HG02840 (cell line): ENCODE measurements around the gene DNASE2.

Source experiments
- ATAC-seq: cut with Tn5 transposase; IDR thresholded peaks from one replicate; pipeline ENCODE4 v1.9.1; 2021; ENCODE audit warnings: mild to moderate bottlenecking, moderate library complexity, moderate number of reproducible peaks; ENCODE audit not compliant: unreplicated experiment, low FRiP score

Gene DNASE2

DNA sequence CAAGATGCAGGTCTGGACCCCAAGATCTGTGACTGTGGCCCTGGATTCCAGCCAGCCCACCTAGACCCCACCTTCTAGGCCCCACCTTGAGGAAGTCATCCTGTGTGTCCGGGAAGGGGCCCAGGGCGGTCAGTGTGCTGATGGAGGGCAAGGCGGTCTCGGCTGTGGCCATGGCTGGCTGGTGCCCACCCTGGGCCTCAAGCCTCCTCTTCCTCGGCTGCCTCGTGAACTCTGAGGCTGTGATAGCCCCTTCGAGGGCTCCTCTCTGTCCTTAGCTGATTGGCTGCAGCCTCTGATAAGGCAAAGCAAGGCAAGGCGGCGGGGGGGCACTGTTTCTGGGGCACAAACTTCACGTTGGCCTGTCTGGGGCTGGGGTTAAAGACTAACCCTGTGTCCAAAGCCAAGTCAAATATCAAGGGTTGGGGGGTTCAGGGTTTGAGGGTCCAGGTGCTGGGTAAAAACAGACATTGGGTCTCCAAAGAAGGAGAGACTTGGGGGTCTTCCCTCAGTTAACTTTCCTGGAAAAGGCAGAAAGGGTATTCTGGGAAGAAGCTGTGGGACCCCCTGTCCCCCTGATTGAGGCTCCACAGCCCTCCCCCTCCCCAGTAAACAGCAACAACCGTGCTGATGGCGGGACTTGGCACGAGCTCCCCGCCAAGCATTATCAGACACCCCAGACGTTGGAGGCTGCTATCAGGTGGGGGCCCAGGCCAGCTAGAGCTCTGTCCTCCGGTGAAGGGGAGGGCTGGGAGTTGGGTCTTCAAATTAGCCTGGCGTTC, 5.9 kb upstream of the DNASE2 start, which contains the start of gene KLF1:
Gene KLF1 (minus strand): TSS at position 233 of the 779 bp plus-strand sequence. CDS start 61 bp downstream, at position 172.
- ATAC-seq, result no peak

DNA sequence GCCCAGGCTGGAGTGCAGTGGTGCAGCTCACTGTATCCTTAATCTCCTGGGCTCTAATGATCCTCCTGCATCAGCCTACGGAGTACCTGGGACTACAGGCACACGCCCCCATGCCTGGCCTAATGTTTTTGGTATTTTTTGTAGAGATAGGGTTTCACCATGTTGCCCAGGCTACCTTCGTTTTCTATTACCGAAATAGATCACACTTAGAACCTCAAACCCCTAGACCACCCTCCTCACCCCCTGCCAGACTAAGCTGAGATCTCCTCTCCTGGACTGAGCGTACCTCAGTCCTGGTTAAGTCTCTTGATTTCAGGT, 5.4 kb upstream of the DNASE2 start:
- ATAC-seq, result no peak

DNA sequence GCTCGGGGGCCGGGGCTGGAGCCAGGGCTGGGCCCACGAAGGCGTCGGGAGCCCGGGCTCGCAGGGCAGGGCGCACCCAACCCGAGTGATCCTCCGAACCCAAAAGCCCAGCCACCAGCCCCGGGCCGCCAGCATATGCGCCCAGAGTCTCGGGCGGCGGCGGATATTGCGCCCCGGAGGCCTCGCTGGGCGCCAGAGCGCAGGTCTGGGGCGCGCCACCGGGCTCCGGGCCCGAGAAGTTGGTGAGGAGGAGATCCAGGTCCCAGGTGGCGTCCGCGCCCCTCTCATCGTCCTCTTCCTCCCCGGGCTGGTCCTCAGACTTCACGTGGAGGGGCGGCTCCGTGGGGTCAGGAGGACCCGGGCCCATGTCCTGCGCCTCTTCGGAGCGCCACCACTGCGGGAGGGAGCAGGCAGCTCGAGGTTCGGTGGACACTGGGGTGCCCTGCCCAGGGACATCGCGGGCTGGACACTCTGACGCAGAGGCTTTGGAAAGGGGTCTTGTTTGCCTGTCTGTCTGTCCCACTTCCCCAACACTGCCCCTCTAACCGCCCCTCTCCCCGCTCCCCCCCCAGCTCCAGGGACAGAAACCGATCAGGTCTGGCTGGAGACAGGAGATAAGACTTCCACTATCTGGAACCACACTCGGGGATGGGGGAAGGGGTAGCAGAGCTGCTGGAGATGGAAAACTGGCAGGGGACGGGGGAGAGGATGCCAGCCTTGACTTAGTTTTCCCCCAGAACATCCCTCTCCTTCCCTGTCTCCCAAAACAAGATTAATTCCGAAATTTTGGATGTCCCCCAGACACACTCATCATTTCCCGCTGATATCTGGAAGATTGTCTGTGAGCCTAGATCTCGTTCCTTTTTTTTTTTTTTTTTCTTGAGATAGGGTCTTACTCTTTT, 4.8 kb upstream of the DNASE2 start:
- ATAC-seq, result no peak

DNA sequence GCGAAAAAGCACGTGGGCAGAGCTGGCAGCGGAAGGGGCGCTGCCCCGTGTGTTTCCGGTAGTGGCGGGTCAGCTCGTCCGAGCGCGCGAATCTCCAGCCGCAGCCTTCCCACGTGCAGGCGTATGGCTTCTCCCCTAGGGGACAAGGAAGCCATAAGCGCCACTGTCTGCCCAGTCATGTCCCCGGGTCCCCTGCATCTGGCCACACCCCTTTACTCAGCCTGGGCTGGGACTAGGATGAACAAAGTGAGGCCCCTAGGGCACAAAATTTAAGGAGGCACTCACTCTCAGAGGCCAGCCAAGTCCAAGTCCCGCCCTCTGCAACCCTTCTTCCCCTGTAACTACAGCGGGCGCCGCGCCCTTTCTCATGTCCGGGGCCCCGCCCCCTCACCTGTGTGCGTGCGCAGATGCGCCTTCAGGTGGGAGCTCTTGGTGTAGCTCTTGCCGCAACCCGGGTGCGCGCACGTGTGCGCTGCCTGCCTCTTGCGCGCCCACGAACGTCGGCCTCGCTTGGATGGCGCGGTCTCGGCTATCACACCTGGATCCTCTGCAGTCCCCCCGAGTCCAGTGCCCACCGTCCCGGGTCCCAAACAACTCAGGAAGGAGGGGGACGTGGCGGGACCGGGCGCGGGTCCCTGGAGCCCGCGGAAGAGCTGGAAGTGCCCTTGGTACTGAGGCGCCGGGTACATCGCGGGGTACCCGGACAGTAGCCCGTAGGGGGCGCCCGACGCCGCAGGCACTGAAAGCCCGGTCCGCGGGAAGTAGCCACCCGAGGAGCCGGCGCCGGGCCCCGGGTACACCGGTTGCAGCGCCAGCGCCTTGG, 3.9 kb upstream of the DNASE2 start:
- no peak for ATAC-seq

DNA sequence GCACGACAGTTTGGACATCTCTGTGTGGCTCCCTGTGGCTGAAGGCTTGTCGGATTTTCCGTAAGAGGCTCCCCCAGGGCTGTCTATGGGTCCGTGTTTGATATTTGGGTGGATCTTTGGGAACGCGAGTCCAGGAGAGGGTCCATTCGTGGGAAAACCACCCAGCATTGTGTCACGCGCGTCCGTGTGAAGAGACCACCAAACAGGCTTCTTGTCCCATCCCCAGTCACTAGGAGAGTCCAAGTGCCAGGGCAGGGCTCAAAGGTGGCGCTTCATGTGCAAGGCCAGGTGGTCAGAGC, 3.3 kb upstream of the DNASE2 start:
- no peak for ATAC-seq

DNA sequence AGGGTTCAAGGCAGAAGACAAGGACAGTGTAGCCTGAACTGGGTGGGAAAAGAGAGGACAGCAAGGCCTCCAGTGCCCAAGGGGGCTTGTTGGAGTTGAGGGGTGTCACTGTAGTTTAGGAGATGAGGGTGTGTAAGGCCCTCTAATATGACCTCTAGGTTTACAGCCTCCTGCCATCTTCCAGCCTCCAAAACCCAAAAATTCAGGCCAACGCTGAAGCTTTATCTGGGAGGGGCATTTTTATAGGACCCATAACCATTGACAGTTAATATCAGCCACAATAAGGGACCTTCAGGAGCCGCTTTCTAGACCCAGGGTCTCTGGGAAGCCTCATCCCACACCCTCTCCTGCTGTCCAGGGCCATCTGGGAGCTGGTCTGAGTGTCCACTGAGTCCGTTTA, 3.0 kb upstream of the DNASE2 start:
- no peak for ATAC-seq

DNA sequence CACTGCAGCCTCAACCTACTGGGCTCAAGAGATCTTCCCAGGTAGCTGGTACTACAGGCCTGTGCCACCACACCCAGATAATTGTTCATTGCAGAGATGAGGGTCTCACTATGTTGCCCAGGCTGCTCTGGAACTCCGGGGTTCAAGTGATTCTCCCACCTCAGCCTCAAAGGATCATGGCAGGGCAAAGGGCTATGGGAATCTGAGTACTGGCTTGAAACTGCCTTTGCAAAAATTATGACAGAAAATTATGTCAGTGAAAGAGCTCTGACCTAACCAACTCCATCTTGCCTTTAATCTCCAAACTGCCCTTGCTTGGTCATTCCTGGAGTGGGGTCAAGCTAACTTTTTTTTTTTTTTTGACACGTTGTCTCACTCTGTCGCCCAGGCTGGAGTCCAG, 1.3 kb upstream of the DNASE2 start:
- no peak for ATAC-seq

DNA sequence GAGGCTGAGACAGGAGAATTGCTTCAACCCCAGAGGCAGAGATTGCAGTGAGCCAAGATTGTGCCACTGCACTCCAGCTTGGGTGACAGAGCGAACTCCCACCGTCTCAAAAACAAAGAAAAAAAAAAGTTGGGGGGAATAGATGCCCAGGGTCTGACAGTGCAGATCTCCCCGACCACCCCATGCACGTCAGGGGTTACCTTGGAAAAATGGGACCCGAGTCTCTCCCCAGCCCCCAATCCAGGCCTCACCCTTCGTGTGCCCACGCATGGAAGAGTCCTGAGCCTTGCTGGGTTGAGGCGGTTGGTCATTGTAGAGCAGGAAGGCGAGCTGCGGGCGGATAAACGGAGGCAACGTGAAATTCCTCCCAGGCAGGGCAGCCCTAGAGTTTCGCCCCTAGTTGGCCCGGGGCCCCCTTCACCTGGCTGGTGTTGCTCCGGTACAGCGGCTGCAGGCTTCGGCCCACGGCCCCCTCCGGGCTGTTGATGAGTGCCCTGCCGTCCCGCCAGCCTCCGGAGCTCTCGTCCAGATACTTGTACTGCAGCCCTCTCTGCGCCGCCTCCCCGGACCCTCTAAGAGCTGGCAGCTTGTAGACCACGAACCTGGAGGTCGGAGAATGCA, 588 bp downstream of the DNASE2 start:
- ATAC-seq, result peak; percentile 13

DNA sequence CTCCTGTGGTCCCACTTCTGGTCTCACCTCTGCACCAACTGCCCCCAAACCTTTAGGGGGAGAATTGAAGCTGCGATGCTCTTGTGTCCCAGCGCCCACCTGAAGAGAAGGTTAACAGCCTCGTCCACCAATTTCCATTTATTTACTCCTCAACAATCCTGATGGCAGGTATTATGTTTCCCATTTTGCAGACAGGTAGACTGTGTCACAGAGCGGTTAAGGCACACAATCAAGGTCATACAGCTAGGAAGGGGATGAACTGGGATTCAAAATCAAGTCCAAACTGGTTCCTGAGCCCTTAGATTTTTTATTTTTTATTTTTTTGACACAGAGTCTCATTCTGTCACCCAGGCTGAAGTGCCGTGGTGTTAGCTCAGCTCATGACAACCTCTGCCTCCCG, 6.2 kb downstream of the DNASE2 start:
- no peak for ATAC-seq

DNA sequence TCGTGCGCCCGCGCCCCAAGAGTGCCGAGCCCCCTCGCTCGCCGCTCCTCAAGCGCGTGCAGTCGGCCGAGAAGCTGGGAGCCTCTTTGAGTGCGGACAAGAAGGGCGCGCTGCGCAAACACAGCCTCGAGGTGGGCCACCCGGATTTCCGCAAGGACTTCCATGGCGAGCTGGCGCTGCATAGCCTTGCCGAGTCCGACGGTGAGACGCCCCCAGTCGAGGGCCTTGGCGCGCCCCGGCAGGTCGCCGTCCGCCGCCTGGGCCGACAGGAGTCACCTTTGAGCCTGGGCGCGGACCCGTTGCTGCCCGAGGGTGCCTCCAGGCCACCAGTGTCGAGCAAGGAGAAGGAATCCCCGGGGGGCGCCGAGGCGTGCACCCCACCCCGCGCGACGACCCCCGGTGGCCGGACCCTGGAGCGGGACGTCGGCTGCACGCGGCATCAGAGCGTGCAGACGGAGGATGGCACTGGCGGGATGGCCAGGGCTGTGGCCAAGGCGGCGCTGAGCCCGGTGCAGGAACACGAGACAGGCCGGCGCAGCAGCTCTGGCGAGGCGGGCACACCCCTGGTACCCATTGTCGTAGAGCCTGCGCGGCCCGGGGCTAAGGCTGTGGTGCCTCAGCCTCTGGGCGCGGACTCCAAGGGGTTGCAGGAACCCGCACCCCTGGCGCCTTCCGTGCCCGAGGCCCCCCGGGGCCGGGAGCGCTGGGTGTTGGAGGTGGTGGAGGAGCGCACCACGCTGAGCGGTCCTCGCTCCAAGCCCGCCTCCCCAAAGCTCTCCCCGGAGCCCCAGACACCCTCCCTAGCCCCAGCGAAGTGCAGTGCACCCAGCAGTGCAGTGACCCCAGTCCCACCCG, 7.1 kb downstream of the DNASE2 start:
- ATAC-seq, result no peak

DNA sequence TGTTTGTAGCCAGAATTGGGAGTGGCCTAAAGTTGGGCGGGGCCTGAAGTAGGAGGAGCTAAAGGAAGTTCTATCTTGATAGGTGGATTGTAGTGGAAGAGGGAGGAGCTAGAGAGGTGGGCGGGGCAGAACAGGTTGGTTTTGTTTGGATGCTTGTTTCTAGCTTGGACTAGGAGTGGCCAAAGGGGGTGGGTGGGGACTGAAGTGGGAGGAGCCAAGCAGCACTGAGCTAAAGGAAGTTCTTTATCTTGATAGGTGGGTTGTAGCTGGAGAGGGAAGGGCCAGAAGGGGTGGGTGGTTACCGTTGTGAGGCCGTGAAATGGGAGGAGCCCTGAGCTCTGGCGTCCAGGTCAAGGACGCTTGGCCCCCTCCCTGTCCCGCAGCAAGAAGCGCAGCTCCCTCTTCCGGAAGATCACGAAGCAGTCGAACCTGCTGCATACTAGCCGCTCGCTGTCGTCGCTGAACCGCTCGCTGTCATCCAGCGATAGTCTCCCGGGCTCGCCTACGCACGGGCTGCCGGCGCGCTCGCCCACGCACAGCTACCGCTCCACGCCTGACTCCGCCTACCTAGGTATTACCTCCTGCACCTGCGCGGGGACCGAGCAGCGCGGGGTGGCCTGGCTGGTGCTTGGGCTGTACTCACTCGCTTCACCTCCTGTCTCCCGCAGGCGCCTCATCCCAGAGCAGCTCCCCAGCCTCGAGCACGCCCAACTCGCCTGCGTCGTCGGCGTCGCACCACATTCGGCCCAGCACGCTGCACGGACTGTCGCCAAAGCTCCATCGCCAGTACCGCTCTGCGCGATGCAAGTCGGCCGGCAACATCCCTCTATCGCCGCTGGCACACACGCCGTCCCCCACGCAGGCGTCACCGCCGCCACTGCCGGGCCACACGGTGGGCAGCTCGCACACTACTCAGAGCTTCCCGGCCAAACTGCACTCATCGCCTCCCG, 8.0 kb downstream of the DNASE2 start:
- ATAC-seq, result no peak

DNA sequence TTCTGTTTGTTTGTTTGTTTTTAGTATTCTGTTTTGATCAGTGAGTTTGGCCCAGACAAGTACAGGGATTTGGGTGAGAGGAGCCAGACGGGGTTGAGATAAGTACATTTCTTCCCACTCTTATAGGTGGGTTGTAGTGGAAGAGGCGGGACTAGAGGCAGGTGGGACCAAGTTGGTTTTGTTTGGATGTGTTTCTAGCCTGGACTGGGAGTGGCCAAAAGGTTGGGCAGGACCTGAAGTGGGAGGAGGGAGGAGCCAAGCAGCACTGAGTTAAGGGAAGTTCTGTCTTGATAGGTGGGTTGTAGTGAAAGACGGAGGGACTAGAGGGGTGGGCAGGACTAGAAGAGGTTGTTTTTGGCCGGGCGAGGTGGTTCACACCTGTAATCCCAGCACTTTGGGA, 9.0 kb downstream of the DNASE2 start:
- no peak for ATAC-seq

DNA sequence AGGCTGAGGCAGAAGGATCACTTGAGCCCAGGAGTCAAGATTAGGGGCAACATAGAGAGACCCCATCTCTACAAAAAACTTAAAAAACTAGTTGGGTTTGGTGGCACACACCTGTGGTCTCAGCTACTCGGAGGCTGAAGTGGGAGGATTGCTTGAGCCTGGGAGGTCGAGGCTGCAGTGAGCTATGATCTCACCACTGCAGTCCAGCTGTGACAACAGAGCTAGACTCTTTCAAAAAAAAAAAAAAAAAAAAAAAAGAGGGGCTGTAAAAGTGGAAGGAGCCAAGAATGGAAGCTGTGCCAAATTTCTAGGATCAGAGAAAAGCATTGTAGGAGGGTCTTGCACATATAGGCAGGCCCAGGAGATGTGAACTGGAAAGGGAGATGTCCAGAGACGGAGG, 9.6 kb downstream of the DNASE2 start:
- no peak for ATAC-seq

DNA sequence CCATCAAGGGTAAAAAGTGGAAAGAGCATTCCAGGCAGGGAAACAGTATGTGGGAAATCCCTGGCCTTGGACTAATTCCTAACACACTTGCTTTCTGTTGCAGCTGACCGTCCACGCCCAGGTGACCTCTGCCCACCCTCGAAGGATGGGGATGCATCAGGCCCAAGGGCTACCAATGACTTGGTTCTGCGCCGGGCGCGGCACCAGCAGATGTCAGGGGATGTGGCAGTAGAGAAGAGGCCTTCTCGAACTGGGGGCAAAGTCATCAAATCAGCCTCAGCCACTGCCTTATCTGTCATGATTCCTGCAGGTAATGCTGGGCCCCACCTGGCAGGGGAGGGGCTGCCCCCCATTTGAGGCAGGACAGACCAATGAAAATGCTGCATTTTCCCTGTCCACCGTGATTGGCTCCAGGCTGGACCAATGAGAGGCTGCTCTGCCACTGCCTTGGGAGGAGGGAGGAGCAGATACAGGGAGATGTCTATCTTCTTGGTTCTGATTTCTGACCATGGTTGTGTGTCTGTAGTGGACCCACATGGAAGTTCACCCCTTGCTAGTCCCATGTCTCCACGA, 12.6 kb downstream of the DNASE2 start:
- no peak for ATAC-seq

DNA sequence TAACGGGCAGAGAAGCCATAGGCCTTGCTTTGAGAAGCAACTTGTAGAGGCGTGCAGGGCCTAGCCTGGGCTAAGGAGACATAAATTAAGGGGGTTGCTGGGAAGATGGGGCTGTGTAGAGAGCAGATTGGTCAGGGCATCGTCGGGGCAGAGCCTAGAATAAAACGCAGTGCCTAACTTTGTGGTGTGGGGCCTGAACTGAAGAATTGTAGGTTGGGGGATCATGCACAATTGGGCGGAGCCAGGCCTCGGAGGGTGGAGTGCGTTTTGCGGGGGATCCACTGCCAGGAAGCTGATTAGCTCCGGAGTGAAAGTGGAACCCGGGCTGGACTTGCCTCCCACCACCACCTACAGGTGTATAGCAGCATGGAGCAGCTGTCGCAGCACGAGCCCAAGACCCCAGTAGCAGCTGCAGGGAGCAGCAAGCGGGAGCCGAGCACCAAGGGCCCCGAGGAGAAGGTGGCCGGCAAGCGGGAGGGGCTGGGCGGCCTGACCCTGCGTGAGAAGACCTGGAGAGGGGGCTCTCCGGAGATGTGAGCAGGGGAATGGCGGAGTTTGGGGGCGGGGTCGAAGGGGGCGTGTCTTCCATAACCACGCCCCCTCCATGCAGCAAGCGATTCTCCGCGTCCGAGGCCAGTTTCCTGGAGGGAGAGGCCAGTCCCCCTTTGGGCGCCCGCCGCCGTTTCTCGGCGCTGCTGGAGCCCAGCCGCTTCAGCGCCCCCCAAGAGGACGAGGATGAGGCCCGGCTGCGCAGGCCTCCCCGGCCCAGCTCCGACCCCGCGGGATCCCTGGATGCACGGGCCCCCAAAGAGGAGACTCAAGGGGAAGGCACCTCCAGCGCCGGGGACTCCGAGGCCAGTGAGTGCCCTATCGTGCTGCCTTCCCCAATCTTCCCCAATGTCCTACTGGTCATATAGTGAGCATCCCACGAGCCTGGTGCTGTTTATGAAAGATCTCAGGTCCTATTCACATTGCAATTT, 13.8 kb downstream of the DNASE2 start:
- no peak for ATAC-seq

DNA sequence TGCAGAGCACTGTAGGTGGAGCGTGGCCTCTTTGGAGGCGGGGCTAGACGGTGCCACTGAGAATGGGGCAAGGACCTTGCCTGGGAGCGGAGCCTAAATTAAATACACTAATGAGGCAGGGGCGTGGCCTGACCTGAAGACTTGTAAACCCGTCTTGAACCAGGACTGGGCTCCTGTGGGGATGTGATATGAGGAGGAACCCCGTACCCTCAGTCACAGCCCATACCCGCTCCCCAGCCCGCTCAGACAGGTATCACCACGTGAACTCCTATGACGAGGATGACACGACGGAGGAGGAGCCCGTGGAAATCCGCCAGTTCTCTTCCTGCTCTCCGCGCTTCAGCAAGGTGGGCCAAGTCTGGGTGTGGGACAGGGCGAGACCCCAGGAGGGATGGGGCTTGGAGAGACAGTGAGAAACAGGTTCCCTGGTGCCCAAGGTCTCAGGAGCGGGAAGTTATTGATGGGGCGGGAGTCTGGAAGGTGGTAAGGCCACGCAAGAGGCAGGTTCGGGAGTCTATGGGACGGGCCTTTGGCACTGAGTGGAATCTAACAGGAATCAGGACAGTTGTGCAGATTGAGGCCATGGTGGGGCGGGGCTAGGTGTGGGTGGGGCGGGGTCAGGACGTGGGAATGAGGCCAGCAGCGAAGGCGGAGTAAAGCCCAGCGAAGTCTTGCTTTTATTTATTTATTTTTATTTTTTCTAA, 14.7 kb downstream of the DNASE2 start:
- ATAC-seq, result no peak
